KMS-11 (cell line): ENCODE results near the gene STARD8.

Experiments
- H2AFZ ChIP-seq: fragments of 200-600 bp; sonication (generic); 2 replicates; pipeline ENCODE4 v1.6.1; 2016; ENCODE audit warnings: antibody characterized with exemption, mixed run types, low read depth
- H3K27ac ChIP-seq: fragments of 200-600 bp; sonication (generic); 2 replicates; pipeline ENCODE4 v1.6.1; 2016; ENCODE audit warnings: mild to moderate bottlenecking, mixed run types
- H3K27me3 ChIP-seq: fragments of 200-600 bp; sonication (generic); 2 replicates; pipeline ENCODE4 v1.6.1; 2017; ENCODE audit warnings: mild to moderate bottlenecking, low read depth, mixed run types, moderate library complexity; ENCODE audit not compliant: insufficient read depth
- H3K36me3 ChIP-seq: fragments of 200-600 bp; sonication (generic); 2 replicates; pipeline ENCODE4 v1.6.1; 2017; ENCODE audit warnings: mild to moderate bottlenecking, mixed run types; ENCODE audit not compliant: insufficient read depth
- H3K4me1 ChIP-seq: fragments of 200-600 bp; sonication (generic); 2 replicates; pipeline ENCODE4 v1.6.1; 2016; ENCODE audit warnings: mild to moderate bottlenecking, low read depth, mixed run types; ENCODE audit not compliant: poor library complexity, severe bottlenecking
- H3K4me2 ChIP-seq: fragments of 200-600 bp; sonication (generic); 2 replicates; pipeline ENCODE4 v1.7.0; 2016; ENCODE audit warnings: mild to moderate bottlenecking, mixed run types
- H3K4me3 ChIP-seq: fragments of 200-600 bp; sonication (generic); IDR thresholded peaks from 2 replicates; pipeline ENCODE4 v1.6.1; 2017; ENCODE audit warnings: low read depth, low read length, mixed read lengths; ENCODE audit not compliant: insufficient read depth
- H3K79me2 ChIP-seq: fragments of 200-600 bp; sonication (generic); 2 replicates; pipeline ENCODE4 v1.6.1; 2016; ENCODE audit warnings: low read depth, mixed run types; ENCODE audit not compliant: insufficient read depth
- H3K9ac ChIP-seq: fragments of 200-600 bp; sonication (generic); 2 replicates; pipeline ENCODE4 v1.6.1; 2016; ENCODE audit warnings: mild to moderate bottlenecking, mixed run types
- H4K20me1 ChIP-seq: fragments of 200-600 bp; sonication (generic); 2 replicates; pipeline ENCODE4 v1.6.1; 2016; ENCODE audit warnings: mild to moderate bottlenecking, mixed run types; ENCODE audit not compliant: insufficient read depth
- CTCF ChIP-seq: fragments of 200-600 bp; sonication (generic); conservative IDR thresholded peaks from 2 replicates; pipeline ENCODE4 v1.6.1; 2017; ENCODE audit warnings: low read depth, mild to moderate bottlenecking, antibody characterized with exemption, low read length, moderate library complexity, mixed read lengths

The STARD8 gene

GRCh38 chrX:68762766-68763165 is 115.3 kb downstream of the STARD8 start:
- Histone ChIP-seq H3K27ac (no peak overlapping the region), H3K79me2 (no peaks in the 10 kb centered on the region), H2AFZ (no peak overlapping the region), H3K9ac (no peak overlapping the region), H3K36me3 (no peaks in the 10 kb centered on the region), H3K4me2 (no peak overlapping the region), H3K27me3 (no peaks in the 10 kb centered on the region), H4K20me1 (no peaks in the 10 kb centered on the region), H3K4me3 (no peak overlapping the region), H3K4me1 (no peaks in the 10 kb centered on the region)
- TF ChIP-seq CTCF = no peak

GRCh38 chrX:68763481-68763880 is 116.0 kb downstream of the STARD8 start:
- H3K4me1 ChIP-seq = no peaks in the 10 kb centered on the region
- no peak overlapping the region for H3K27ac ChIP-seq
- no peak overlapping the region for H3K9ac ChIP-seq
- H4K20me1 ChIP-seq = no peaks in the 10 kb centered on the region
- H3K27me3 ChIP-seq = no peaks in the 10 kb centered on the region
- no peaks in the 10 kb centered on the region for H3K79me2 ChIP-seq
- H3K4me2 ChIP-seq = no peak overlapping the region
- H2AFZ ChIP-seq = no peak overlapping the region
- TF ChIP-seq CTCF = no peak
- H3K36me3 ChIP-seq = no peaks in the 10 kb centered on the region
- no peak overlapping the region for H3K4me3 ChIP-seq
